Stimulated activated CD4-positive, alpha-beta T cell treated with anti-CD3 and anti-CD28 coated beads, Interleukin-2, amount 100 ng/mL, for 48 hours (primary cell): ENCODE data around the gene FTCD.

Source experiments
- DNase-seq, 2 donors: peaks; one replicate each; pipeline ENCODE4 v3.0.0-alpha.2; 2020

Gene FTCD

GRCh38 chr21:46136739-46137349 lies 18.5 kb downstream of the FTCD start:
- DNase-seq = no peak

GRCh38 chr21:46135782-46136395 lies 19.5 kb downstream of the FTCD start:
- no peak for DNase-seq

- no peak for DNase-seq
Measured at GRCh38 chr21:46131838-46132651, 23.3 kb downstream of the FTCD start.

GRCh38 chr21:46131588-46131837 lies 23.9 kb downstream of the FTCD start:
- no peak for DNase-seq

- no peak for DNase-seq
Measured at GRCh38 chr21:46130831-46131587, 24.4 kb downstream of the FTCD start.

- no peak for DNase-seq
Measured at GRCh38 chr21:46129846-46130651, 25.3 kb downstream of the FTCD start.

- DNase-seq = no peak
Measured at GRCh38 chr21:46128933-46129571, 26.3 kb downstream of the FTCD start.

GRCh38 chr21:46128106-46128932 lies 27.1 kb downstream of the FTCD start:
- no peak for DNase-seq

- no peak for DNase-seq
Measured at GRCh38 chr21:46127239-46128105, 27.9 kb downstream of the FTCD start.

- DNase-seq = no peak
Measured at GRCh38 chr21:46126309-46127238, 28.8 kb downstream of the FTCD start.

GRCh38 chr21:46125846-46126301 lies 29.5 kb downstream of the FTCD start:
- DNase-seq = no peak

GRCh38 chr21:46124926-46125845 lies 30.2 kb downstream of the FTCD start:
- no peak for DNase-seq

GRCh38 chr21:46124083-46124925 lies 31.1 kb downstream of the FTCD start:
- no peak for DNase-seq

GRCh38 chr21:46122758-46123683 lies 32.4 kb downstream of the FTCD start:
- no peak for DNase-seq

GRCh38 chr21:46122237-46122671 lies 33.1 kb downstream of the FTCD start:
- DNase-seq = no peak
